Sigmoid colon (tissue), 4 donors: ENCODE measurements around the gene RNF39.

Experiments used
- CTCF ChIP-seq, 4 experiments: fragments of 450-650 bp in 3 of 4; fragments of 200-600 bp in 1 of 4; IDR thresholded peaks; one replicate each; pipeline ENCODE4 v1.5.1; 2016 to 2019; ENCODE audit warnings: antibody characterized with exemption in 4 of 4, mild to moderate bottlenecking in 3 of 4, moderate library complexity in 2 of 4
- EP300 ChIP-seq, 4 donors: sonication (generic); formaldehyde crosslinking; IDR thresholded peaks; one replicate each; pipeline ENCODE4 v1.6.1; 2017; ENCODE audit warnings: antibody characterized with exemption in 4 of 4
- POLR2A ChIP-seq, 2 donors: fragments of 450-650 bp; IDR thresholded peaks; one replicate each; pipeline ENCODE4 v1.6.1; 2016; ENCODE audit warnings: antibody characterized with exemption in 2 of 2, mild to moderate bottlenecking in 2 of 2, moderate library complexity in 2 of 2
- POLR2AphosphoS5 ChIP-seq, 4 donors: sonication (generic); formaldehyde crosslinking; IDR thresholded peaks; one replicate each; pipeline ENCODE4 v1.6.1; 2017; ENCODE audit warnings: antibody characterized with exemption in 4 of 4

GRCh38 chr6:30042476-30042875 lies 33.1 kb downstream of the RNF39 start:
- TF ChIP-seq CTCF (IDR thresholded peaks at IDR 0.05) (no peak), EP300 (IDR thresholded peaks at IDR 0.05) (no peak), POLR2AphosphoS5 (IDR thresholded peaks at IDR 0.05) (no peak), POLR2A (IDR thresholded peaks at IDR 0.05) (no peak)
